GM12864 (cell line): ENCODE results near the gene NHLH2.

ENCODE experiments used
- DNase-seq: peaks from one replicate; pipeline ENCODE4 v3.0.0-alpha.2; 2011; ENCODE audit warnings: low read depth
- H3K4me3 ChIP-seq: 2 replicates; pipeline ENCODE4 v1.5.1; 2011; ENCODE audit warnings: mild to moderate bottlenecking, low read depth, low read length, control low read depth
- CTCF ChIP-seq: IDR thresholded peaks from 2 replicates; pipeline ENCODE4 v1.5.1; 2011; ENCODE audit warnings: low read depth, mild to moderate bottlenecking, moderate library complexity, low read length, control low read depth, inconsistent platforms; ENCODE audit errors: missing control alignments

NHLH2 gene

GRCh38 chr1:115877511-115877910 is 36.6 kb upstream of the NHLH2 start:
- DNase-seq: no peak
- no peak for TF ChIP-seq CTCF
- H3K4me3 ChIP-seq: no peak overlapping the region

GRCh38 chr1:115874904-115875303 is 34.0 kb upstream of the NHLH2 start:
- no peak for TF ChIP-seq CTCF
- no peak overlapping the region for H3K4me3 ChIP-seq
- no peak for DNase-seq

- no peak for DNase-seq
- H3K4me3 ChIP-seq: no peak overlapping the region
- no peak for TF ChIP-seq CTCF
Observed at GRCh38 chr1:115874497-115874896, 33.6 kb upstream of the NHLH2 start.

- TF ChIP-seq CTCF: no peak
- DNase-seq: no peak
- no peak overlapping the region for H3K4me3 ChIP-seq
Observed at GRCh38 chr1:115873184-115873583, 32.3 kb upstream of the NHLH2 start.

- H3K4me3 ChIP-seq: no peak overlapping the region
- TF ChIP-seq CTCF: no peak
- no peak for DNase-seq
Observed at GRCh38 chr1:115869064-115869463, 28.1 kb upstream of the NHLH2 start.

GRCh38 chr1:115867216-115867615 is 26.3 kb upstream of the NHLH2 start:
- no peak for DNase-seq
- no peak for TF ChIP-seq CTCF
- no peak overlapping the region for H3K4me3 ChIP-seq

GRCh38 chr1:115865704-115866380 is 24.9 kb upstream of the NHLH2 start:
- no peak for TF ChIP-seq CTCF
- no peak overlapping the region for H3K4me3 ChIP-seq
- DNase-seq: no peak
